GM19324 (cell line): ENCODE results near the gene TTI1.
"Not testable (repeated sequence)": the region's sequence is repeated elsewhere in the genome, so short reads cannot be mapped to it uniquely, and the experiment has no call there.

Source experiments
- ATAC-seq: cut with Tn5 transposase; IDR thresholded peaks from one replicate; pipeline ENCODE4 v1.9.1; 2021; ENCODE audit warnings: mild to moderate bottlenecking, moderate library complexity; ENCODE audit not compliant: unreplicated experiment, low FRiP score

TTI1 gene

GRCh38 chr20:37970856-37971245, 62.4 kb downstream of the TTI1 start:
- ATAC-seq, result no peak

- ATAC-seq, result no peak
These were observed 63.1 kb downstream of the TTI1 start for GRCh38 chr20:37969949-37970855.

GRCh38 chr20:37968841-37969401, 64.3 kb downstream of the TTI1 start:
- no peak for ATAC-seq

DNA sequence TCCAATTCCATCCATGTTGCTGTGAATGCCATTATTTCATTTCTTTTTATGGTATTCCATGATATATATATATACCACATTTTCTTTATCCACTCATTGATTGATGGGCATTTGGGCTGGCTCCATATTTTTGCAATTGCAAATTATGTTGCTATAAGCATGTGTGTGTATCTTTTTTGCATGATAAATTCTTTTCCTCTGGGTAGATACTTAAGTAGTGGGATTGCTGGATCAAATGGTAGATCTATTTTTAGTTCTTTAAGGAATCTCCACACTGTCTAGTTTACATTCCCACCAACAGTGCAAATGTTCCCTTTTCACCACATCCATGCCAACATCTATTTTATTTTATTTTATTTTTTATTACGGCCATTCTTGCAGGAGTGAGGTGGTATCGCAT, 69.8 kb downstream of the TTI1 start:
- ATAC-seq, result not testable (repeated sequence)

- no peak for ATAC-seq
These were observed 72.2 kb downstream of the TTI1 start for GRCh38 chr20:37961066-37961465.

- no peak for ATAC-seq
These were observed 74.3 kb downstream of the TTI1 start for GRCh38 chr20:37958856-37959520.

- ATAC-seq, result no peak
These were observed 77.1 kb downstream of the TTI1 start for GRCh38 chr20:37956107-37956585.

- no peak for ATAC-seq
These were observed 77.7 kb downstream of the TTI1 start for GRCh38 chr20:37955511-37955910.

GRCh38 chr20:37954626-37955025, 78.6 kb downstream of the TTI1 start:
- no peak for ATAC-seq

DNA sequence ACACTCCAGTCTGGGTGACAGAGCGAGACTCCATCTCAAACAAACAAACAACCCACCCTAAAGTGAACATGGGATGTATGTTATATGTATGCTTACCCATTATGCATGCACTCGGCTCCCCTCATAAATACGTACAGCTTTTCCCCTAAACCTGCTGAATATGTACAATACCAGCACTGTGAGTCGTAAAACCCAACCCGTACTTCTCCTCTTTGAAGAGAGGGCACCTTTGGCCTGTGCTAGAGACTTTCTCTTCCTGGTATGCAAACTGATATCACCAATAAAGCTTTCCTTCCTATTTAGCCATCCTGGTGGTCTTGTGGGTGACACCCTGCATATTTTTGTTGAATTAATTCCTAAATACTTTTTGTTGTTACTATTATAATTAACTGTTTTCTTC, 79.1 kb downstream of the TTI1 start:
- no peak for ATAC-seq

GRCh38 chr20:37948956-37949355, 84.3 kb downstream of the TTI1 start:
- ATAC-seq, result no peak

- ATAC-seq, result no peak
These were observed 85.3 kb downstream of the TTI1 start for GRCh38 chr20:37947943-37948342.

GRCh38 chr20:37946946-37947345, 86.3 kb downstream of the TTI1 start:
- ATAC-seq, result no peak

GRCh38 chr20:37945091-37945547, 88.1 kb downstream of the TTI1 start:
- no peak for ATAC-seq

DNA sequence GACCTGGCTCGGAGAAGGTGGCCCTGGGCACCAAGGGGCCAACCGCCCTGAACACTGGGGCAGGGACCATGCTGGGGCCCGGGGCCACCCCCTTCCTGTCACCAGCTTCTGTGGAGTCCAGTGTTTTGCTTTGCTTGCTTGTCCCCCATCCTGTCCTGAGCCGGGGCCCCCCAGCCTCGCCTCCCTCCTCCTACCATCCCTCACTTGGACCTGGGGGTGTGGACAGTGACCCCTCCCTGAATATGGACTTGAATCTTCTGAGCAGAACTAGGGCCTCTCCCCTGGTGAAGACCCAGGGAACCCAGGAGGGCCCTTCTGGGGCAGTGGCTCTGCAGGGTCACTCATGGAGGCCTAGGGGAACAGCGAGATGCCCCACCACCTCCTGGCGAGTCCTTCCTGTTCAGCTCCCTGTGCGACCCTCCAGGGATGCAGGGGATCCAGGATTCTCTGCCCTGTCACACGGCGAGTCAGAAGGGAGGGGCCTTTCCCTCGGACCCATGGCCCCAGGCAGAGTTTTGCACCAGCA, 88.7 kb downstream of the TTI1 start:
- ATAC-seq, result no peak

DNA sequence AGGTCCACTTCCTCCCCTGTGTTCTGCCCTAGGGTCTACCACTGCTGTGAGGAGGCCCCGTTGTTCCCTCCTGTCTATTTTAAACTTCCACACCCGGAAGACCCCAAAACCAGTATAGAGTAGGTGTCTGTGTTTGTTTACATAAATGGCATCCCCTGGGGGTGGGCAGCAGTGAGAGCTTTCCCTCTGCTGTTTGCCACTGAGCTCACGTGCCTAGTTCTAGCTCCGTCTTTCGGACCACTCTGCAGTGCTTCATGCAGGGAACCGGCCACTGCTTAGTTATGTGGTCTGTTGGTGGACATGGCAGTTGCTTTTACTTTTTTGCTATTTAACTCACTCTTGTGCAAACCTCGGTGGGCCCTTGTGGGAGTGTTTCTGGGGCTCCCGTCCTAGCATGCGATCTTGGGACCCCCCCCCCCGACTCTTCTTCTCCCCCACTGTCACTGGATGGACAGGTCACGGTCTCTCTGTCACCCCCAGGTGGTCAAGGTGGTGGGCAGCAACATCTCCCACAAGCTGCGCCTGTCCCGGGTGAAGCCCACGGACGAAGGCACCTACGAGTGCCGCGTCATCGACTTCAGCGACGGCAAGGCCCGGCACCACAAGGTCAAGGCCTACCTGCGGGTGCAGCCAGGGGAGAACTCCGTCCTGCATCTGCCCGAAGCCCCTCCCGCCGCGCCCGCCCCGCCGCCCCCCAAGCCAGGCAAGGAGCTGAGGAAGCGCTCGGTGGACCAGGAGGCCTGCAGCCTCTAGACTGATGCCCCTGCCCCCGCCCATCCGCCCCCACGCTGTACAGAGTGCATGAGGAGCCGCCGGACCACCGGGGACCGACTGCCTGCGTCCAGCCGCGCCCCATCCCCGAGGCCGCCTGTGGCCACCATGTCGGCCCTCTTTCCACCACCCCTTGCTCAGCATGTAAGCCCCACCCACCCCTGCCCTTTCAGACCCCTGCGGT, 89.5 kb downstream of the TTI1 start:
- no peak for ATAC-seq

DNA sequence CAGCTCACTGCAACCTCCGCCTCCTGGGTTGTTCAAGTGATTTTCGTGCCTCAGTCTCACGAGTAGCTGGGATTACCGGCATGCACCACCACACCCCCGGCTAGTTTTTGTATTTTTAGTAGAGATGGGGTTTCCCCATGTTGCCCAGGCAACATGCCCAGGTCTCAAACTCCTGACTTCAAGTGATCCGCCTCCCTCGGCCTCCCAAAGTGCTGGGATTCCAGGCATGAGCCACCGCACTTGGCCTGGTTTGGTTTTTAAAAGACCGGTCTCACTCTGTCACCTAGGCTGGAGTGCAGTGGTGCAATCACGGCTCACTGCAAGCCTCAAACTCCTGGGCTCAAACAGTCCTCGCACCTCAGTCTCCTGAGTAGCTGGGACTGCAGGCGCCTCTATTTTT, 90.2 kb downstream of the TTI1 start:
- no peak for ATAC-seq

GRCh38 chr20:37941992-37942391, 91.3 kb downstream of the TTI1 start:
- no peak for ATAC-seq

GRCh38 chr20:37941332-37941731, 91.9 kb downstream of the TTI1 start:
- ATAC-seq, result no peak

- no peak for ATAC-seq
These were observed 92.4 kb downstream of the TTI1 start for GRCh38 chr20:37940858-37941257.
